NCI-H748 (cell line): ENCODE results near the gene TTPAL.

Experiments used
- DNase-seq: peaks from one replicate; lab custom pipeline; 2025; ENCODE audit not compliant: unreplicated experiment; lab: John Stamatoyannopoulos, UW

The TTPAL gene

GRCh38 chr20:44475694-44476560 is at the start of gene TTPAL:
Gene TTPAL (plus strand): TSS chr20:44475874. CDS start chr20:44480000, 4,126 bp downstream.
- peak; percentile 92 for DNase-seq

GRCh38 chr20:44425923-44426322 is 49.8 kb upstream of the TTPAL start:
- DNase-seq = no peak

DNA sequence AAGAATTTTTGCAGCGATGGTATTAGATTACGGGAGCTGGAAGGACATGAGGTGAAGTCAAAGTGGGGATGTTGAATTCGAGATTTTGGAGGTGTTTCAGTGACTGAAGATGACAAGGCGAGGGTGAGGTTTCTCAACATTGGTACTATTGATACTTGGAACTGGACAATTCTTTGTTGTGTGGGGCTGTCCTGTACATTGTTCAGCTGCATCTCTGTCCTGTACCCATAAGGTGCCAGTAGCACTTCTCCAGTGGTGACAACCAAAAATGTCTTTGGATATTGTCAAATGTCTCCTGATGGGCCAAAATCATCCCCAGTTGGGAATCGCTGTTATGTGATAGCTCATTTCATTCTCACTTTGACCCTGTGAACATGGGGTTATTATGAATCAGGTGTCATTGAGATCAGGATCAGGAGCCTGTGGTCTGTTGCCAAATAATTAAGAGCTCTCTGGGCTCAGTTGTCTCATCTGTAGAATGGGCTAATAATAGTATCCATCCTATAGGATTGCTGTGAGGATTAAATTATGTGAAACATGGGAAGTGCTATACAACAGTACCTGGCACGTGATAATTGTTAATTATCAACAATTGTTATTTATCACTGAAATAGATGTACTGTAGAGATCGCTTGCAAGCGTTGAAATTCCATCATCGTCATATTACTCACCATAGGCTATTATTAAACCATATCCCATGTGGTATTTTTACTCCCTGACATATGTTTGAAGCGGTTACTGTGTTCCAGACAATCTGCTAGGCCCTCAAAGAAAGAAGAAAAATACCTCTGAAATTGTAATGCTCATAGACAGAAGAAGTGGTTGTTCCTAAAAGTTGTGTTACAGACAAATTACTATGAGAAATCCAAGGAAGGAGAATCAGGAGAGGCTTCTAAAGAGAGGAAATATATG is 48.5 kb upstream of the TTPAL start:
- DNase-seq = no peak

DNA sequence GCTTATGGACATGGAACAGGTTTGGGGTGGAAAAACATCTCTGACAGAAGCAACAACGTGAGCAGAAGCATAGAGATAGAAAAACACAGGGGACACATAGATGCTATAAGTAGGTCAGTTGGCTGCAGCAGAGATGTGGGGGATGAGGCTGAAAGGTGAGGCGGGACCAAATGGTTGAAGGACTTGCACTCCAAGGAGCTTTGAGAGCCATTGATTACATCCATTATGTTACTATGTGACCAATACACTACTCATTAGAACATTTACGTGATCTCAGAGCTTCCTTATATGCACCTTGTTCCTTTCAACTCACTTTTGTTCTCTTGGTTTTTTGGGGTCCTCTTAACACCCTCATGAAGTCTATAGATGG is 47.9 kb upstream of the TTPAL start:
- DNase-seq = no peak

DNA sequence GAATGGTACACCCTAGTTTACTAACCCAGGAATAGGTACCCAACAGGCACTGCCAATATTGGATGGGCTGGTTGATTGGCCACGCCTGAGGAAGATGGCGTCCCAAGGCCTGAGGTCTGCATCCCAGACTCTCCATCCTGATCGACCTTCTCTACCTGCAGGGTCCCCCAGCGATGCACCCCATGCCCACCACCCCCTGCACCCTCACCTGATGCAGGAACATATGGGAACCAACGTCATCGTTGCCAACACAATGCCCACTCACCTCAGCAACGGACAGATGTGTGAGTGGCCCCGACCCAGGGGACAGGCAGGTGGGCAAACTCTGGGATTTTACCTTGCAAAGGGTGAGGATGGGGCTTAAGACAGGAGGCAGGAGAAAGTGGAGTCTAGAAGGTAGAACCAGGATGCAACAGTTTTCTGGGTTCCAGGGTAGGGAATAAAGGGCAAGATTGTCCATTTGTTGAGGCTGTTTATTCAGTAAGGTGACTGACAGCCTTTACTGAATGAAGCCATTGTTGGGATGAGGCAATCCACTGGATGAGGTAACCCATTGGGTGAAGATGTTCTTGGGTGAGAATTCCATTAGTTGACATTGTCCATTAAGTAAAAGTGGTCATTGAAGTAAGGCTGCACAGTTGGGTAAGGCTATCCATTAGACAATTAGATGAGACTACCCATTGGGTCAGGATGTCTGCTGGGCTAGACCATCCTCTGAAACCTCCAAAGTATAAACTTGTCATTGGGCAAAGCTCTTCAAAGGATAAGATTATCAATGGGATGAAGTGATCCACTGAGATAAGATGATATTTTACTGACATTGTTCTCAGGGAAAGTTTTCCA is 47.3 kb upstream of the TTPAL start:
- no peak for DNase-seq

- no peak for DNase-seq
Measured at GRCh38 chr20:44429017-44429339, 46.7 kb upstream of the TTPAL start.

- no peak for DNase-seq
Measured at GRCh38 chr20:44429419-44430269, 46.0 kb upstream of the TTPAL start.

GRCh38 chr20:44430270-44431065 is 45.2 kb upstream of the TTPAL start:
- DNase-seq = no peak

- no peak for DNase-seq
Measured at GRCh38 chr20:44431118-44431501, 44.6 kb upstream of the TTPAL start.

DNA sequence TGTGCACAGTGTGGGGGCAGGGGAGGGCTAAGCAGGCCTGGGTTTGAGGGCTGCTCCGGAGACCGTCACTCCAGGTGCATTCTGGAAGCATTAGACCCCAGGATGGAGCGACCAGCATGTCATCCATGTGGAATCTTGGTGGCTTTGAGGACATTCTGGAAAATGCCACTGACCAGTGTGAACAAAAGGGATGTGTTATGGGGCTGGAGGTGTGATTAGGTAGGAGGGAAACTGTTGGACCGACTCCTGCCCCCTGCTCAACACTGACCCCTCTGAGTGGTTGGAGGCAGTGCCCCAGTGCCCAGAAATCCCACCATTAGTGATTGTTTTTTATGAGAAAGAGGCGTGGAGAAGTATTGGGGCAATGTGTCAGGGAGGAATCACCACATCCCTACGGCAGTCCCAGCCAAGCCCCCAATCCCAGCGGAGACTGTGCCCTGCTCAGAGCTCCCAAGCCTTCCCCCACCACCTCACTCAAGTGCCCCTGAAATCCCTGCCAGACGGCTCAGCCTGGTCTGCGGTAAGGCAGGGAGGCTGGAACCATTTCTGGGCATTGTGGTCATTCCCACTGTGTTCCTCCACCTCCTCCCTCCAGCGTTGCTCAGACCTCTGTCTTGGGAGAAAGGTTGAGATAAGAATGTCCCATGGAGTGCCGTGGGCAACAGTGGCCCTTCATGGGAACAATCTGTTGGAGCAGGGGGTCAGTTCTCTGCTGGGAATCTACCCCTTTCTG is 44.0 kb upstream of the TTPAL start:
- DNase-seq = no peak

GRCh38 chr20:44432618-44433577 is 42.8 kb upstream of the TTPAL start:
- no peak for DNase-seq

- no peak for DNase-seq
Measured at GRCh38 chr20:44433751-44434538, 41.7 kb upstream of the TTPAL start.

DNA sequence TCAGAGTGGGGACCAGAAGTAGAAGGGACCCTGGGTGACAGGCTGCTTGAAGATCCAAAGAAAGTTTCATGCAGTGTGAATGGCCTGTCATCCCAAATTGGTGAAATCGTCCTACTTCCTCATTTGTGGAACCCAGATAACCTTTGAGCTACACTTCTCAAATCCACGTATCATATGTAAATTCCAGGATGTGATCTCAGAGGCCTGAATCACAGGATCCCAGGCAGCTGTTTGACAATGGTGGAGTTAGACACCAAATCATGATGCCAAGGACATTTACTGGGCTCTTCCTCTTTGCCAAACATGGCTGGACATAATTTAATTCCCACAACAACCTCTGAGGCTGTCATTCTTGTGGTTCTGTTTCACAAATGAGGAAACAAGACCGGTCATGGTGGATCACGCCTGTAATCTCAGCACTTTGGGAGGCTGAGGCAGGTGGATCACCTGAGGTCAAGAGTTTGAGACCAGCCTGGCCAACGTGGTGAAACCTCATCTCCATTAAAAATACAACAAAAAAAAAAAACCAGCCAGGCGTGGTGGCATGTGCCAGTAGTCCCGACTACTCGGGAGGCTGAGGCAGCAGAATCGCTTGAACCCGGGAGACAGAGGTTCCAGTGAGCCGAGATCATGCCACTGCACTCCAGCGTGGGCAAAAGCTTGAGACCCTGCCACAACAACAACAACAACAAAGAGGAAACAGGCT is 39.9 kb upstream of the TTPAL start:
- no peak for DNase-seq

- DNase-seq = no peak
Measured at GRCh38 chr20:44436393-44436792, 39.3 kb upstream of the TTPAL start.

DNA sequence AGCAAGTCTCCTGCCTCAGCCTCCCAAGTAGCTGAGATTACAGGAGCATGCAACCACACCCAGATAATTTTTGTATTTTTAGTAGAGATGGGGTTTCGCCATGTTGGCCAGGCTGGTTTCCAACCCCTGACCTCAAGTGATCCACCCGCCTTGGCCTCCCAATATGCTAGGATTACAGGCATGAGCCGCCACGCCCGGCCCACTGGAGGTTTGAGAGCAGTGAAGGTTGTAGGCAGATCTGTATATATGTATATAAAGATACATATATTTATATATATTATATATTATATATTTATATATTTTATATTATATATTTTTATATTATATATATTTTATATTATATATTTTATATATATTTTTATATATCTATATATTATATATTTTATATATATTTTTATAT is 38.2 kb upstream of the TTPAL start:
- DNase-seq = no peak

DNA sequence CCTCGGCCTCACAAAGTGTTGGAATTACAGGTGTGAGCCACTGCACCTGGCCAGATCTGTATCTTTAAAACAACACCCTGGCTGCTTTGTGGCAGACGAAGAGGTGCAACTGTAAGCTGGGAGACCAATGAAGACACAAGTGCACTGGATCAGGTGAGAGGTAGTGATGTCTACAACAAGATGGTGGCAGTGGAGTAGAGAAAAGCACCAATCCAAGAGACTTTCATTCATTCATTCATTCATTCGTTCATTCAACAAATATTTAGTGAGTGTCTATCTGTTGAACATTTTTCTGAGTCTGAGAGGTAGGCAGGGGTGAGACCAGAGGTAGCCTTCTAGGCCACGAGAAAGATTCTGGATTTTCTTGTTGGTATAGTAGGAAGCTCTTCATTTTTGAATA is 36.9 kb upstream of the TTPAL start:
- no peak for DNase-seq
